Measurements from ENCODE around the gene CLDN4. TPM values are rescaled to one million over a fixed set of nuclear protein-coding genes. Genes with fewer than 3 reads are reported as not detected.

The CLDN4 gene
- total RNA-seq, 1 experiment from 2014 or later, result 0.28 TPM

DNA sequence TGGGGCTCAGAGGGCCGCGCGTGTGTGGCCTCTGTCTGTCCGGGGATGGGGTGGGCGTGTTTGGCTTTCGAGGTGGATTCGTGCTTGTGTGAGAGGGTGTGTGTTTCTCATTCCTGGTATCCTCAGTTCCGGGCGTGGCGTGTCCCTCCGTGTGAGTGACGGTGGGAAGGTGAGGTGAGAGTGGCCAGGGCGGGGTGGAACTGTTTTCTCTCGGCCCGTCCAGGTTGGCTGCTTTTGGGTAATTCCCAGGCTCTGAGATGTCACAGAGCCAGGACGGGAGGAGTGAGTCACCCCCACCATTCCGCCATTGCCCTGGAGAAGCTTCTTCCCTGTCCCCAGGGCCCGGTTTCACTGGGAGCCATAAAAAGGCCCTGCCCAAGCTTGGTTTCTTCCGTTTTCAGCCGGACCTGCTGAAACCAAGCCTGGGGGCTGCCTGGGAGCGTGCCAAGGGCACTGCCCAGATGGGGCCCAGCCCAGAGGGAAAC lies 21.3 kb upstream of the CLDN4 start:
- POLR2A ChIA-PET, result interaction anchor here (0.6 to 1.9 kb wide), 9 partner anchors 9 to 504 kb away, joined by 3 to 9 read pairs (median 3); partner anchors contain the start of genes ABHD11 and METTL27
- Mint-ChIP-seq H3K4me3 (ENCODE audit: unreplicated experiment) (no peak overlapping the region), H3K9me3 (ENCODE audit: unreplicated experiment) (no peaks in the 10 kb centered on the region), H3K27ac (ENCODE audit: low read depth, unreplicated experiment) (peak overlapping the region; percentile 63), H3K36me3 (ENCODE audit: insufficient read depth, unreplicated experiment) (no peaks in the 10 kb centered on the region), H3K4me1 (ENCODE audit: insufficient read depth, unreplicated experiment) (peaks cover 9% of the 10 kb centered on the region), H3K27me3 (ENCODE audit: insufficient read depth, unreplicated experiment) (no peaks in the 10 kb centered on the region)
- CTCF ChIA-PET, result interaction anchor here (0.7 to 2.1 kb wide), 5 partner anchors 9 to 109 kb away, joined by 3 to 9 read pairs (median 4); no protein-coding TSS in a partner anchor
- peak; percentile 55 for DNase-seq (ENCODE audit: unreplicated experiment)
- TF ChIP-seq, protein P1, sequence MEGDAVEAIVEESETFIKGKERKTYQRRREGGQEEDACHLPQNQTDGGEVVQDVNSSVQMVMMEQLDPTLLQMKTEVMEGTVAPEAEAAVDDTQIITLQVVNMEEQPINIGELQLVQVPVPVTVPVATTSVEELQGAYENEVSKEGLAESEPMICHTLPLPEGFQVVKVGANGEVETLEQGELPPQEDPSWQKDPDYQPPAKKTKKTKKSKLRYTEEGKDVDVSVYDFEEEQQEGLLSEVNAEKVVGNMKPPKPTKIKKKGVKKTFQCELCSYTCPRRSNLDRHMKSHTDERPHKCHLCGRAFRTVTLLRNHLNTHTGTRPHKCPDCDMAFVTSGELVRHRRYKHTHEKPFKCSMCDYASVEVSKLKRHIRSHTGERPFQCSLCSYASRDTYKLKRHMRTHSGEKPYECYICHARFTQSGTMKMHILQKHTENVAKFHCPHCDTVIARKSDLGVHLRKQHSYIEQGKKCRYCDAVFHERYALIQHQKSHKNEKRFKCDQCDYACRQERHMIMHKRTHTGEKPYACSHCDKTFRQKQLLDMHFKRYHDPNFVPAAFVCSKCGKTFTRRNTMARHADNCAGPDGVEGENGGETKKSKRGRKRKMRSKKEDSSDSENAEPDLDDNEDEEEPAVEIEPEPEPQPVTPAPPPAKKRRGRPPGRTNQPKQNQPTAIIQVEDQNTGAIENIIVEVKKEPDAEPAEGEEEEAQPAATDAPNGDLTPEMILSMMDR (IDR thresholded peaks at IDR 0.05; ENCODE audit: unreplicated experiment), result no peak
- intact Hi-C loops (cut with micrococcal nuclease), result loop anchor here (10.0 kb wide), 1 partner anchor 65 kb away; no protein-coding TSS in a partner anchor
- no TSS peak for BruUV-seq (replicated peaks)

GRCh38 chr7:73810998-73811360 lies 19.8 kb upstream of the CLDN4 start:
- TF ChIP-seq, protein P1 (IDR thresholded peaks at IDR 0.05; ENCODE audit: unreplicated experiment), result peak; percentile 2
- H3K27me3 Mint-ChIP-seq (ENCODE audit: insufficient read depth, unreplicated experiment), result no peaks in the 10 kb centered on the region
- intact Hi-C loops (cut with micrococcal nuclease), result loop anchor here (1.0 kb wide), 2 partner anchors 40 to 44 kb away; no protein-coding TSS in a partner anchor
- peaks cover 5% of the 10 kb centered on the region for H3K4me1 Mint-ChIP-seq (ENCODE audit: insufficient read depth, unreplicated experiment)
- ChIA-PET POLR2A (no interaction called here), CTCF (interaction anchor here (0.7 to 2.4 kb wide), 12 partner anchors 9 to 173 kb away, joined by 3 to 10 read pairs (median 5); no protein-coding TSS in a partner anchor)
- no peaks in the 10 kb centered on the region for H3K9me3 Mint-ChIP-seq (ENCODE audit: unreplicated experiment)
- BruUV-seq (replicated peaks), result no TSS peak
- no peak for DNase-seq (ENCODE audit: unreplicated experiment)
- H3K4me3 Mint-ChIP-seq (ENCODE audit: unreplicated experiment), result no peak overlapping the region
- H3K27ac Mint-ChIP-seq (ENCODE audit: low read depth, unreplicated experiment), result no peak overlapping the region
- H3K36me3 Mint-ChIP-seq (ENCODE audit: insufficient read depth, unreplicated experiment), result no peaks in the 10 kb centered on the region

DNA sequence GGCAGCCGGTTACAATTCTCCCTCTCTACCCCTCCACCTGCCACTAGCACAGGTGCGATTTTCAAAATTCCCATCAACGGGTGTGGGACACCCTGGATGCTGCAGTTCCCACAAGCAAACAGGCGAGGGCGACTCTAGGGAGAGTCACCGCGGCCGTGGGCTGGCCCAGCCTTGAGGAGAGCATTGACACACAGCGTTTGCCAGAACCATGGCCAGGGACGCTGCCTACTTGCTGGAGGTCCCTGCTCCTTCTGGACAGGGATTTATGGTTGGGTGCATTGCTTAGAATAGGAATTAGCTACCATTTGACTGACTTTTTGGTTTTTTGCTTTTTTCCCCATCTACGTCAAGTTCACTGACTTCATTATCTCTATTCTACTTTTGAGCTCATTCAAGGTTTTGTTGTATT lies 19.0 kb upstream of the CLDN4 start:
- no TSS peak for BruUV-seq (replicated peaks)
- intact Hi-C loops (cut with micrococcal nuclease), result loop anchor here (1.0 kb wide), 2 partner anchors 40 to 44 kb away; no protein-coding TSS in a partner anchor
- Mint-ChIP-seq H3K36me3 (ENCODE audit: insufficient read depth, unreplicated experiment) (no peaks in the 10 kb centered on the region), H3K9me3 (ENCODE audit: unreplicated experiment) (no peaks in the 10 kb centered on the region), H3K4me1 (ENCODE audit: insufficient read depth, unreplicated experiment) (peaks cover 5% of the 10 kb centered on the region), H3K4me3 (ENCODE audit: unreplicated experiment) (no peak overlapping the region), H3K27me3 (ENCODE audit: insufficient read depth, unreplicated experiment) (no peaks in the 10 kb centered on the region), H3K27ac (ENCODE audit: low read depth, unreplicated experiment) (no peak overlapping the region)
- POLR2A ChIA-PET, result no interaction called here
- CTCF ChIA-PET, result interaction anchor here (0.6 to 2.4 kb wide), 20 partner anchors 11 to 589 kb away, joined by 3 to 11 read pairs (median 4); no protein-coding TSS in a partner anchor
- TF ChIP-seq, protein P1 (IDR thresholded peaks at IDR 0.05; ENCODE audit: unreplicated experiment), result peak; percentile 77
- peak; percentile 84 for DNase-seq (ENCODE audit: unreplicated experiment)

- Mint-ChIP-seq H3K9me3 (ENCODE audit: unreplicated experiment) (no peaks in the 10 kb centered on the region), H3K27ac (ENCODE audit: low read depth, unreplicated experiment) (no peak overlapping the region), H3K36me3 (ENCODE audit: insufficient read depth, unreplicated experiment) (no peaks in the 10 kb centered on the region), H3K27me3 (ENCODE audit: insufficient read depth, unreplicated experiment) (no peaks in the 10 kb centered on the region), H3K4me1 (ENCODE audit: insufficient read depth, unreplicated experiment) (peaks cover 5% of the 10 kb centered on the region), H3K4me3 (ENCODE audit: unreplicated experiment) (no peak overlapping the region)
- CTCF ChIA-PET, result interaction anchor here (2.4 kb wide), 1 partner anchor 17 kb away, joined by 7 read pairs; no protein-coding TSS in a partner anchor
- TF ChIP-seq, protein P1 (IDR thresholded peaks at IDR 0.05; ENCODE audit: unreplicated experiment), result no peak
- no peak for DNase-seq (ENCODE audit: unreplicated experiment)
- POLR2A ChIA-PET, result no interaction called here
- no TSS peak for BruUV-seq (replicated peaks)
- intact Hi-C loops (cut with micrococcal nuclease), result no loop called here
Measured at GRCh38 chr7:73812996-73813395, 17.8 kb upstream of the CLDN4 start.
